ENCODE measurements around the gene ACADVL. TPM values are rescaled to one million over a fixed set of nuclear protein-coding genes. Genes with fewer than 3 reads are reported as not detected.

Gene ACADVL
- total RNA-seq, 4 donors from 2014 or later = 565 to 1,687 (median 703) TPM

- DNase-seq (ENCODE audit: low spot score in 2 of 2) = no peak
- Histone ChIP-seq H3K4me3 (no peak overlapping the region), H3K4me1 (no peaks in the 10 kb centered on the region), H3K27ac (no peak overlapping the region), H3K9me3 (no peaks in the 10 kb centered on the region), H3K27me3 (no peaks in the 10 kb centered on the region), H3K36me3 (peaks cover 7% of the 10 kb centered on the region)
- TF ChIP-seq POLR2A (IDR thresholded peaks at IDR 0.05) (no peak), POLR2AphosphoS5 (IDR thresholded peaks at IDR 0.05) (no peak)
- 53% methylated on average over 7 of the region's 7 CpGs for WGBS
Measured at GRCh38 chr17:7186241-7186640, 33.5 kb upstream of the ACADVL start.

- no peak overlapping the region for H3K27ac ChIP-seq
- 88% methylated on average over 14 of the region's 14 CpGs for WGBS
- TF ChIP-seq POLR2A (IDR thresholded peaks at IDR 0.05) (no peak), EP300 (IDR thresholded peaks at IDR 0.05) (no peak), POLR2AphosphoS5 (IDR thresholded peaks at IDR 0.05) (no peak)
- no peaks in the 10 kb centered on the region for H3K9me3 ChIP-seq
- H3K36me3 ChIP-seq = peaks cover 21% of the 10 kb centered on the region
- H3K4me1 ChIP-seq = no peaks in the 10 kb centered on the region
- H3K4me3 ChIP-seq = no peak overlapping the region
- no peak for DNase-seq (ENCODE audit: low spot score in 2 of 2)
- no peaks in the 10 kb centered on the region for H3K27me3 ChIP-seq
Measured at GRCh38 chr17:7190276-7190917, 29.3 kb upstream of the ACADVL start.

- 89% methylated on average over 12 of the region's 12 CpGs for WGBS
- H3K4me3 ChIP-seq = no peak overlapping the region
- no peak for TF ChIP-seq POLR2AphosphoS5 (IDR thresholded peaks at IDR 0.05)
- TF ChIP-seq POLR2A (IDR thresholded peaks at IDR 0.05) = no peak
- no peak for TF ChIP-seq EP300 (IDR thresholded peaks at IDR 0.05)
- no peak for TF ChIP-seq CTCF (IDR thresholded peaks at IDR 0.05)
- DNase-seq (ENCODE audit: low spot score in 2 of 2) = no peak
- H3K4me1 ChIP-seq = no peaks in the 10 kb centered on the region
- peaks cover 28% of the 10 kb centered on the region for H3K36me3 ChIP-seq
- no peaks in the 10 kb centered on the region for H3K27me3 ChIP-seq
- H3K27ac ChIP-seq = no peak overlapping the region
- no peaks in the 10 kb centered on the region for H3K9me3 ChIP-seq
Measured at GRCh38 chr17:7191069-7191468, 28.7 kb upstream of the ACADVL start.

GRCh38 chr17:7191571-7192270, 28.0 kb upstream of the ACADVL start:
- Histone ChIP-seq H3K27me3 (no peaks in the 10 kb centered on the region), H3K4me3 (no peak overlapping the region), H3K27ac (no peak overlapping the region), H3K9me3 (no peaks in the 10 kb centered on the region), H3K4me1 (no peaks in the 10 kb centered on the region), H3K36me3 (peaks cover 35% of the 10 kb centered on the region)
- peak in 1 of 2 donors; percentile 74 for DNase-seq (ENCODE audit: low spot score in 2 of 2)
- no peak for TF ChIP-seq CTCF (IDR thresholded peaks at IDR 0.05)
- TF ChIP-seq POLR2AphosphoS5 (IDR thresholded peaks at IDR 0.05) = no peak
- TF ChIP-seq POLR2A (IDR thresholded peaks at IDR 0.05) = no peak
- no peak for TF ChIP-seq EP300 (IDR thresholded peaks at IDR 0.05)
- WGBS = 84% methylated on average over 23 of the region's 26 CpGs

- Histone ChIP-seq H3K9me3 (no peaks in the 10 kb centered on the region), H3K27me3 (no peaks in the 10 kb centered on the region), H3K27ac (no peak overlapping the region), H3K4me3 (no peak overlapping the region), H3K36me3 (peaks cover 36% of the 10 kb centered on the region), H3K4me1 (no peaks in the 10 kb centered on the region)
- DNase-seq (ENCODE audit: low spot score in 2 of 2) = no peak
- no peak for TF ChIP-seq POLR2A (IDR thresholded peaks at IDR 0.05)
- TF ChIP-seq EP300 (IDR thresholded peaks at IDR 0.05) = no peak
- no peak for TF ChIP-seq POLR2AphosphoS5 (IDR thresholded peaks at IDR 0.05)
- no peak for TF ChIP-seq CTCF (IDR thresholded peaks at IDR 0.05)
- 76% methylated on average over 12 of the region's 12 CpGs for WGBS
Measured at GRCh38 chr17:7192271-7192937, 27.3 kb upstream of the ACADVL start.

GRCh38 chr17:7195971-7196370, 23.8 kb upstream of the ACADVL start:
- H3K4me3 ChIP-seq = no peak overlapping the region
- no peaks in the 10 kb centered on the region for H3K27me3 ChIP-seq
- no peaks in the 10 kb centered on the region for H3K4me1 ChIP-seq
- peaks cover 38% of the 10 kb centered on the region for H3K36me3 ChIP-seq
- TF ChIP-seq EP300 (IDR thresholded peaks at IDR 0.05) (no peak), POLR2AphosphoS5 (IDR thresholded peaks at IDR 0.05) (no peak), CTCF (IDR thresholded peaks at IDR 0.05) (no peak), POLR2A (IDR thresholded peaks at IDR 0.05) (no peak)
- no peak overlapping the region for H3K27ac ChIP-seq
- DNase-seq (ENCODE audit: low spot score in 2 of 2) = no peak
- 94% methylated on average over 12 of the region's 12 CpGs for WGBS
- H3K9me3 ChIP-seq = no peaks in the 10 kb centered on the region
